Activated naive CD8-positive, alpha-beta T cell treated with anti-CD3 and anti-CD28 coated beads for 36 hours (primary cell): ENCODE results near the gene MED7. TPM values are rescaled to one million over a fixed set of nuclear protein-coding genes. Genes with fewer than 3 reads are reported as not detected.

Experiments used
- DNase-seq: peaks from one replicate; pipeline ENCODE4 v3.0.0; 2021
- H3K27ac Mint-ChIP-seq: one replicate; pipeline ENCODE4 v1.8.0; 2022; ENCODE audit warnings: mild to moderate bottlenecking, moderate library complexity, mixed read lengths
- H3K27me3 Mint-ChIP-seq: one replicate; pipeline ENCODE4 v1.8.0; 2022; ENCODE audit warnings: mild to moderate bottlenecking, mixed read lengths
- H3K36me3 Mint-ChIP-seq: one replicate; pipeline ENCODE4 v1.8.0; 2021; ENCODE audit warnings: mild to moderate bottlenecking, mixed read lengths
- H3K4me1 Mint-ChIP-seq: one replicate; pipeline ENCODE4 v1.8.0; 2021; ENCODE audit warnings: mixed read lengths
- H3K4me3 Mint-ChIP-seq: one replicate; pipeline ENCODE4 v1.8.0; 2022; ENCODE audit warnings: mild to moderate bottlenecking, moderate library complexity, mixed read lengths
- H3K9me3 Mint-ChIP-seq: one replicate; pipeline ENCODE4 v1.8.0; 2022; ENCODE audit warnings: mixed read lengths
- total RNA-seq, 2 experiments: library from RNA; stranded (reverse); gene quantifications; one replicate each; pipeline ENCODE4 v1.2.3, GENCODE V29; 2021

Gene MED7
- total RNA-seq, 2 experiments from 2014 or later: 14.2 to 15.4 TPM

GRCh38 chr5:157143127-157143971, 684 bp upstream of the MED7 start:
- Mint-ChIP-seq H3K27ac (peak overlapping the region; percentile 99), H3K4me3 (peak overlapping the region; percentile 98), H3K36me3 (peaks cover 39% of the 10 kb centered on the region), H3K4me1 (peaks cover 32% of the 10 kb centered on the region), H3K27me3 (no peaks in the 10 kb centered on the region), H3K9me3 (peaks cover 5% of the 10 kb centered on the region)
- DNase-seq: peak; percentile 54

GRCh38 chr5:157137691-157138090, 5.0 kb downstream of the MED7 start:
- Mint-ChIP-seq H3K9me3 (peaks cover 5% of the 10 kb centered on the region), H3K36me3 (peaks cover 66% of the 10 kb centered on the region), H3K4me3 (no peak overlapping the region), H3K4me1 (peaks cover 36% of the 10 kb centered on the region), H3K27ac (no peak overlapping the region), H3K27me3 (no peaks in the 10 kb centered on the region)
- no peak for DNase-seq

GRCh38 chr5:157132281-157132612, 10.4 kb downstream of the MED7 start:
- H3K27ac Mint-ChIP-seq: no peak overlapping the region
- peaks cover 33% of the 10 kb centered on the region for H3K4me1 Mint-ChIP-seq
- H3K36me3 Mint-ChIP-seq: peaks cover 16% of the 10 kb centered on the region
- H3K27me3 Mint-ChIP-seq: no peaks in the 10 kb centered on the region
- no peak for DNase-seq
- H3K9me3 Mint-ChIP-seq: no peaks in the 10 kb centered on the region
- no peak overlapping the region for H3K4me3 Mint-ChIP-seq

- peaks cover 29% of the 10 kb centered on the region for H3K4me1 Mint-ChIP-seq
- H3K27me3 Mint-ChIP-seq: no peaks in the 10 kb centered on the region
- no peak overlapping the region for H3K27ac Mint-ChIP-seq
- DNase-seq: no peak
- peaks cover 7% of the 10 kb centered on the region for H3K36me3 Mint-ChIP-seq
- no peak overlapping the region for H3K4me3 Mint-ChIP-seq
- H3K9me3 Mint-ChIP-seq: no peaks in the 10 kb centered on the region
Measured at GRCh38 chr5:157130925-157131324, 11.7 kb downstream of the MED7 start.

GRCh38 chr5:157121709-157122108, 21.0 kb downstream of the MED7 start:
- DNase-seq: no peak
- Mint-ChIP-seq H3K27ac (no peak overlapping the region), H3K9me3 (peaks cover 14% of the 10 kb centered on the region), H3K27me3 (no peaks in the 10 kb centered on the region), H3K4me1 (peaks cover 4% of the 10 kb centered on the region), H3K36me3 (peaks cover 17% of the 10 kb centered on the region), H3K4me3 (no peak overlapping the region)

- H3K4me3 Mint-ChIP-seq: no peak overlapping the region
- peaks cover 17% of the 10 kb centered on the region for H3K36me3 Mint-ChIP-seq
- H3K27me3 Mint-ChIP-seq: no peaks in the 10 kb centered on the region
- H3K9me3 Mint-ChIP-seq: peaks cover 14% of the 10 kb centered on the region
- H3K4me1 Mint-ChIP-seq: peaks cover 17% of the 10 kb centered on the region
- no peak overlapping the region for H3K27ac Mint-ChIP-seq
- no peak for DNase-seq
Measured at GRCh38 chr5:157120102-157120501, 22.6 kb downstream of the MED7 start.

GRCh38 chr5:157116483-157116954, 26.1 kb downstream of the MED7 start:
- peak overlapping the region; percentile 78 for H3K27ac Mint-ChIP-seq
- peak; percentile 61 for DNase-seq

GRCh38 chr5:157115502-157115901, 27.2 kb downstream of the MED7 start:
- no peak overlapping the region for H3K4me3 Mint-ChIP-seq
- H3K27ac Mint-ChIP-seq: no peak overlapping the region
- peaks cover 28% of the 10 kb centered on the region for H3K4me1 Mint-ChIP-seq
- H3K9me3 Mint-ChIP-seq: no peaks in the 10 kb centered on the region
- DNase-seq: no peak
- no peaks in the 10 kb centered on the region for H3K36me3 Mint-ChIP-seq
- no peaks in the 10 kb centered on the region for H3K27me3 Mint-ChIP-seq

More at GRCh38 chr5:157116483-157116954, 26.1 kb downstream of the MED7 start:
- Mint-ChIP-seq H3K9me3 (peaks cover 5% of the 10 kb centered on the region), H3K36me3 (peaks cover 4% of the 10 kb centered on the region), H3K4me1 (peaks cover 28% of the 10 kb centered on the region), H3K27me3 (no peaks in the 10 kb centered on the region), H3K4me3 (peak overlapping the region; percentile 47)

- no peaks in the 10 kb centered on the region for H3K9me3 Mint-ChIP-seq
- peak overlapping the region; percentile 38 for H3K27ac Mint-ChIP-seq
- H3K27me3 Mint-ChIP-seq: no peaks in the 10 kb centered on the region
- H3K36me3 Mint-ChIP-seq: no peaks in the 10 kb centered on the region
- no peak for DNase-seq
- peaks cover 28% of the 10 kb centered on the region for H3K4me1 Mint-ChIP-seq
- H3K4me3 Mint-ChIP-seq: no peak overlapping the region
Measured at GRCh38 chr5:157115012-157115411, 27.7 kb downstream of the MED7 start.

GRCh38 chr5:157113002-157113401, 29.7 kb downstream of the MED7 start:
- peak overlapping the region; percentile 7 for H3K4me3 Mint-ChIP-seq
- H3K4me1 Mint-ChIP-seq: peaks cover 45% of the 10 kb centered on the region
- no peaks in the 10 kb centered on the region for H3K9me3 Mint-ChIP-seq
- H3K36me3 Mint-ChIP-seq: peaks cover 5% of the 10 kb centered on the region
- no peak for DNase-seq
- peak overlapping the region; percentile 57 for H3K27ac Mint-ChIP-seq
- H3K27me3 Mint-ChIP-seq: no peaks in the 10 kb centered on the region

- Mint-ChIP-seq H3K4me1 (peaks cover 46% of the 10 kb centered on the region), H3K4me3 (peak overlapping the region; percentile 78), H3K27ac (peak overlapping the region; percentile 99)
Measured at GRCh38 chr5:157109744-157110143, 32.9 kb downstream of the MED7 start.

GRCh38 chr5:157108976-157109375, 33.7 kb downstream of the MED7 start, which contains the start of gene HAVCR2:
TSS of gene HAVCR2 (minus strand) at chr5:157109044. CDS start at chr5:157108983, 61 bp downstream.
- Mint-ChIP-seq H3K4me1 (peaks cover 44% of the 10 kb centered on the region), H3K4me3 (peak within 1 kb of the TSS; percentile 81), H3K9me3 (no peaks in the 10 kb centered on the region), H3K27ac (peak within 1 kb of the TSS; percentile 99), H3K27me3 (no peaks in the 10 kb centered on the region), H3K36me3 (peaks cover 22% of the 10 kb centered on the region)
- peak; percentile 55 for DNase-seq

More at GRCh38 chr5:157109744-157110143, 32.9 kb downstream of the MED7 start:
- H3K27me3 Mint-ChIP-seq: no peaks in the 10 kb centered on the region
- DNase-seq: peak; percentile 31
- H3K36me3 Mint-ChIP-seq: peaks cover 20% of the 10 kb centered on the region
- H3K9me3 Mint-ChIP-seq: no peaks in the 10 kb centered on the region

GRCh38 chr5:157107508-157107907, 35.2 kb downstream of the MED7 start:
- no peaks in the 10 kb centered on the region for H3K27me3 Mint-ChIP-seq
- peak overlapping the region; percentile 67 for H3K4me3 Mint-ChIP-seq
- no peak for DNase-seq
- peak overlapping the region; percentile 62 for H3K27ac Mint-ChIP-seq
- H3K36me3 Mint-ChIP-seq: peaks cover 32% of the 10 kb centered on the region
- peaks cover 38% of the 10 kb centered on the region for H3K4me1 Mint-ChIP-seq
- H3K9me3 Mint-ChIP-seq: no peaks in the 10 kb centered on the region

- peaks cover 34% of the 10 kb centered on the region for H3K36me3 Mint-ChIP-seq
- peak overlapping the region; percentile 67 for H3K4me3 Mint-ChIP-seq
- peaks cover 38% of the 10 kb centered on the region for H3K4me1 Mint-ChIP-seq
- no peaks in the 10 kb centered on the region for H3K9me3 Mint-ChIP-seq
- peak overlapping the region; percentile 62 for H3K27ac Mint-ChIP-seq
- DNase-seq: peak; percentile 53
- no peaks in the 10 kb centered on the region for H3K27me3 Mint-ChIP-seq
Measured at GRCh38 chr5:157106630-157107461, 35.8 kb downstream of the MED7 start.

- H3K4me1 Mint-ChIP-seq: peaks cover 28% of the 10 kb centered on the region
- peak; percentile 40 for DNase-seq
- no peaks in the 10 kb centered on the region for H3K27me3 Mint-ChIP-seq
- H3K36me3 Mint-ChIP-seq: peaks cover 39% of the 10 kb centered on the region
- H3K9me3 Mint-ChIP-seq: peaks cover 1% of the 10 kb centered on the region
- peak overlapping the region; percentile 93 for H3K27ac Mint-ChIP-seq
- H3K4me3 Mint-ChIP-seq: peak overlapping the region; percentile 14
Measured at GRCh38 chr5:157100140-157100679, 42.5 kb downstream of the MED7 start.
